H1 (cell line): ENCODE data around the gene CASD1. TPM values are rescaled to one million over a fixed set of nuclear protein-coding genes. Genes with fewer than 3 reads are reported as not detected.

ENCODE experiments used
- CTCF ChIA-PET: fragments of 300-600 bp; sonication (Branson Sonifier 250); formaldehyde crosslinking; loops from one replicate; lab custom pipeline; 2021; ENCODE audit not compliant: partially characterized antibody; lab: Charles Lee
- POLR2A ChIA-PET: fragments of 300-600 bp; sonication (Branson Sonifier 250); formaldehyde crosslinking; loops from one replicate; lab custom pipeline; 2021; ENCODE audit warnings: inconsistent platforms; ENCODE audit not compliant: partially characterized antibody; lab: Charles Lee
- DNase-seq, 2 experiments: peaks; one replicate each; pipeline versions ENCODE4 v3.0.0 to v3.0.0-alpha.2; 2010 to 2022; ENCODE audit warnings: low spot score in 2 of 2, low read depth in 1 of 2, mixed read lengths in 1 of 2
- FAIRE-seq: peaks from 2 replicates; lab custom pipeline; 2011; peaks lifted over from hg19 to GRCh38; lab: Jason Lieb, UNC
- H2AFZ ChIP-seq: 2 replicates; pipeline ENCODE4 v1.8.1; 2012; ENCODE audit warnings: low read length, inconsistent platforms
- H2AK5ac ChIP-seq: 2 replicates; pipeline ENCODE4 v1.6.1; 2013; ENCODE audit warnings: low read depth, low read length
- H2BK120ac ChIP-seq: replicated peaks from 2 replicates; pipeline ENCODE3; 2013; ENCODE audit warnings: low read depth, low read length, inconsistent platforms
- H2BK12ac ChIP-seq: 2 replicates; pipeline ENCODE4 v1.6.1; 2013; ENCODE audit warnings: low read depth, low read length
- H2BK15ac ChIP-seq: 2 replicates; pipeline ENCODE4 v1.6.1; 2013; ENCODE audit warnings: low read length
- H2BK20ac ChIP-seq: 2 replicates; pipeline ENCODE4 v1.6.1; 2013; ENCODE audit warnings: low read length
- H2BK5ac ChIP-seq: 2 replicates; pipeline ENCODE4 v1.6.1; 2013; ENCODE audit warnings: low read depth, low read length
- H3K14ac ChIP-seq: 2 replicates; pipeline ENCODE4 v1.6.1; 2013; ENCODE audit warnings: inconsistent platforms; ENCODE audit not compliant: insufficient read length
- H3K18ac ChIP-seq: 2 replicates; pipeline ENCODE4 v1.6.1; 2013; ENCODE audit warnings: low read length; ENCODE audit errors: extremely low read depth
- H3K23ac ChIP-seq: 2 replicates; pipeline ENCODE4 v1.6.1; 2013; ENCODE audit warnings: inconsistent platforms; ENCODE audit not compliant: insufficient read length
- H3K23me2 ChIP-seq: 2 replicates; pipeline ENCODE4 v1.6.1; 2013; ENCODE audit warnings: low read depth, low read length
- H3K27ac ChIP-seq: 2 replicates; pipeline ENCODE4 v1.6.1; 2011; ENCODE audit warnings: low read depth, low read length, inconsistent platforms
- H3K27me3 ChIP-seq, 4 experiments: replicated peaks in 1 of 4; 1 replicate in 1 of 4; 2 replicates in 3 of 4; pipeline versions ENCODE4 v1.6.1 to v1.8.1; 2011 to 2013; ENCODE audit warnings: low read length in 3 of 4, mild to moderate bottlenecking in 3 of 4, inconsistent platforms in 2 of 4, mixed read lengths in 2 of 4, moderate library complexity in 1 of 4; ENCODE audit not compliant: control insufficient read depth in 3 of 4, insufficient read depth in 3 of 4; ENCODE audit errors: extremely low read depth in 1 of 4
- H3K36me3 ChIP-seq, 4 experiments: 2 replicates each; pipeline versions ENCODE4 v1.6.1 to v1.8.1; 2011 to 2013; ENCODE audit warnings: mild to moderate bottlenecking in 4 of 4, low read length in 3 of 4, moderate library complexity in 2 of 4, control low read depth in 1 of 4, inconsistent platforms in 1 of 4; ENCODE audit not compliant: insufficient read depth in 4 of 4, control insufficient read depth in 2 of 4
- H3K4ac ChIP-seq: replicated peaks from 2 replicates; pipeline ENCODE3; 2013; ENCODE audit warnings: low read length, low read depth, mixed read lengths, inconsistent platforms; ENCODE audit not compliant: insufficient read length
- H3K4me1 ChIP-seq, 4 experiments: replicated peaks in 1 of 4; 1 replicate in 1 of 4; 2 replicates in 3 of 4; pipeline versions ENCODE4 v1.6.1 to v1.8.1; 2011 to 2013; ENCODE audit warnings: low read length in 3 of 4, inconsistent platforms in 2 of 4, mixed read lengths in 1 of 4; ENCODE audit not compliant: insufficient read depth in 4 of 4, control insufficient read depth in 3 of 4
- H3K4me2 ChIP-seq, 2 experiments: 2 replicates each; pipeline versions ENCODE4 v1.6.1 to v1.8.1; 2011 to 2013; ENCODE audit warnings: low read depth in 2 of 2, low read length in 2 of 2, control low read depth in 1 of 2, inconsistent platforms in 1 of 2, mild to moderate bottlenecking in 1 of 2; ENCODE audit not compliant: insufficient read depth in 1 of 2
- H3K4me3 ChIP-seq, 4 experiments: fragments of 200-600, 300-600 bp in 1 of 4; sonication (generic), shearing (Covaris generic), sonication (Bioruptor Twin) in 1 of 4; 2 replicates each; pipeline versions ENCODE4 v1.5.1 to v1.8.1; 2011 to 2016; ENCODE audit warnings: low read length in 4 of 4, low read depth in 3 of 4, control low read depth in 2 of 4, inconsistent platforms in 2 of 4, mild to moderate bottlenecking in 2 of 4, mixed read lengths in 1 of 4, moderate library complexity in 1 of 4; ENCODE audit not compliant: insufficient read depth in 2 of 4; ENCODE audit errors: extremely low read depth in 1 of 4
- H3K56ac ChIP-seq: replicated peaks from 2 replicates; pipeline ENCODE3; 2013; ENCODE audit warnings: low read depth, mild to moderate bottlenecking, mixed read lengths, low read length, inconsistent platforms; ENCODE audit not compliant: insufficient read length
- H3K79me1 ChIP-seq: 2 replicates; pipeline ENCODE4 v1.6.1; 2013; ENCODE audit warnings: low read depth, low read length, control low read depth
- H3K79me2 ChIP-seq, 2 experiments: 2 replicates each; pipeline versions ENCODE4 v1.6.1 to v1.8.1; 2012 to 2013; ENCODE audit warnings: low read length in 2 of 2, mild to moderate bottlenecking in 2 of 2, inconsistent platforms in 1 of 2; ENCODE audit not compliant: insufficient read depth in 2 of 2, control insufficient read depth in 1 of 2
- H3K9ac ChIP-seq, 4 experiments: replicated peaks in 1 of 4; 1 replicate in 1 of 4; 2 replicates in 3 of 4; pipeline versions ENCODE4 v1.6.1 to v1.8.1; 2011 to 2013; ENCODE audit warnings: low read depth in 3 of 4, low read length in 3 of 4, control low read depth in 2 of 4, mild to moderate bottlenecking in 2 of 4, moderate library complexity in 2 of 4, inconsistent platforms in 1 of 4; ENCODE audit errors: extremely low read depth in 1 of 4
- H3K9me3 ChIP-seq, 2 experiments: 2 replicates each; pipeline versions ENCODE4 v1.6.1 to v1.8.1; 2012 to 2013; ENCODE audit warnings: mild to moderate bottlenecking in 2 of 2, moderate library complexity in 2 of 2, control low read depth in 1 of 2, inconsistent platforms in 1 of 2, low read depth in 1 of 2, low read length in 1 of 2, mixed read lengths in 1 of 2; ENCODE audit not compliant: insufficient read depth in 2 of 2
- H4K20me1 ChIP-seq, 2 experiments: replicated peaks in 1 of 2; 2 replicates each; pipeline versions ENCODE3 to v1.8.1; 2011 to 2013; ENCODE audit warnings: inconsistent platforms in 2 of 2, low read length in 2 of 2, mild to moderate bottlenecking in 1 of 2; ENCODE audit not compliant: insufficient read depth in 2 of 2, control insufficient read depth in 1 of 2
- H4K5ac ChIP-seq: 2 replicates; pipeline ENCODE4 v1.6.1; 2013; ENCODE audit warnings: low read length, low read depth, mixed read lengths, inconsistent platforms; ENCODE audit not compliant: insufficient read length
- H4K8ac ChIP-seq: 2 replicates; pipeline ENCODE4 v1.8.0; 2013; ENCODE audit warnings: mild to moderate bottlenecking, moderate library complexity, low read length, inconsistent platforms; ENCODE audit not compliant: insufficient read depth; ENCODE audit errors: extremely low read depth
- H4K91ac ChIP-seq: replicated peaks from 2 replicates; pipeline ENCODE3; 2013; ENCODE audit warnings: low read length, mixed read lengths, inconsistent platforms; ENCODE audit not compliant: insufficient read length
- CEBPB ChIP-seq: IDR thresholded peaks from 2 replicates; pipeline ENCODE4 v1.6.1; 2012; ENCODE audit warnings: low read depth, low read length
- RBBP5 ChIP-seq: IDR thresholded peaks from 2 replicates; pipeline ENCODE4 v1.7.1; 2012; ENCODE audit warnings: low read depth, mild to moderate bottlenecking, inconsistent platforms, low read length, moderate library complexity, borderline replicate concordance
- WGBS, 2 experiments: shearing (Covaris generic) in 1 of 2; methylation state at CpG; one replicate each; pipeline versions ENCODE4 v1.1.6 to v1.1.7; 2013 to 2015; ENCODE audit warnings: low lambda C conversion rate in 2 of 2, mixed read lengths in 2 of 2, inconsistent platforms in 1 of 2, low coverage in 1 of 2, missing lambda C conversion rate in 1 of 2; ENCODE audit not compliant: insufficient replicate concordance in 2 of 2, insufficient coverage in 1 of 2, insufficient read length in 1 of 2; ENCODE audit errors: extremely low coverage in 1 of 2, missing lambda C conversion rate in 1 of 2; 5-methylcytosine and 5-hydroxymethylcytosine counted together
- polyA plus RNA-seq, 7 experiments: library from polyadenylated mRNA; depleted of rRNA in 3 of 7; stranded (reverse) in 5 of 7; unstranded in 2 of 7; fragments of >200 nt in 5 of 7; fragments of 200-250 nt in 2 of 7; gene quantifications; 1 replicate in 5 of 7; 2 replicates in 1 of 7; 4 replicates in 1 of 7; pipeline versions ENCODE4 v1.2.1 to v1.2.3, GENCODE V29; 2011 to 2013; ENCODE audit warnings: missing spikeins in 2 of 7, mixed read lengths in 2 of 7
- total RNA-seq: library from RNA; stranded (reverse); fragmentation: NEBNext Ultra II Directional; extraction: Animal tissue kit (Norgen Biotek cat#: 25700); gene quantifications from 2 replicates; pipeline ENCODE4 v1.2.1, GENCODE V29; 2021

The CASD1 gene
- total and polyA plus RNA-seq, 2 of the 8 experiments (the other 6 are each of a cell fraction or from before 2014, with no cell fraction given) = 14.2 to 18.8 TPM

- no peaks in the 10 kb centered on the region for H3K79me1 ChIP-seq
- H2BK5ac ChIP-seq = no peak overlapping the region
- DNase-seq = no peak
- H4K8ac ChIP-seq = no peak overlapping the region
- H3K9ac ChIP-seq = no peak overlapping the region; a peak in 1 of 7 replicates
- no peak overlapping the region for H3K23ac ChIP-seq
- WGBS, 2 experiments = 89% methylated on average over 2 of the region's 2 CpGs; no CpG with 5 or more reads in 1 of the 2 experiments
- H2BK15ac ChIP-seq = no peak overlapping the region
- no peak overlapping the region for H3K27ac ChIP-seq
- no peak for FAIRE-seq
- H3K27me3 ChIP-seq = no peaks in the 10 kb centered on the region
- no peak overlapping the region for H3K14ac ChIP-seq
- no peak overlapping the region for H4K91ac ChIP-seq
- no peak overlapping the region for H3K18ac ChIP-seq
- peak overlapping the region; percentile 10; the same call in 1 of the 2 replicates for H2AFZ ChIP-seq
- H3K4me3 ChIP-seq = no peak overlapping the region
- CTCF ChIA-PET = interaction anchor here (1.0 to 1.4 kb wide), 2 partner anchors 63 to 157 kb away, joined by 3 to 4 read pairs; partner anchors contain the start of gene SGCE
- no peak overlapping the region for H2BK120ac ChIP-seq
- H3K4me2 ChIP-seq = no peak overlapping the region
- no peaks in the 10 kb centered on the region; a peak in 1 of 7 replicates for H3K4me1 ChIP-seq
- TF ChIP-seq RBBP5 (no peak), CEBPB (0 out of 2 replicates have a peak, but pooled peaks have one; percentile 25)
- H4K20me1 ChIP-seq = no peaks in the 10 kb centered on the region
- peaks cover 0 to 5% of the 10 kb centered on the region in 2 experiments; a peak in 1 of 4 replicates for H3K9me3 ChIP-seq
- H2AK5ac ChIP-seq = no peak overlapping the region
- H2BK20ac ChIP-seq = no peak overlapping the region
- H3K56ac ChIP-seq = no peak overlapping the region
- H3K4ac ChIP-seq = no peak overlapping the region
- H3K36me3 ChIP-seq = no peaks in the 10 kb centered on the region
- no peak overlapping the region for H2BK12ac ChIP-seq
- H3K23me2 ChIP-seq = no peaks in the 10 kb centered on the region
- POLR2A ChIA-PET = no interaction called here
- no peak overlapping the region for H4K5ac ChIP-seq
- no peaks in the 10 kb centered on the region for H3K79me2 ChIP-seq
Observed at GRCh38 chr7:94498918-94499317, 10.7 kb upstream of the CASD1 start.
